ENCODE results near the gene MYO1G. TPM values are rescaled to one million over a fixed set of nuclear protein-coding genes. Genes with fewer than 3 reads are reported as not detected.

The MYO1G gene
- total RNA-seq, 2 experiments from 2014 or later: 399 to 403 TPM

DNA sequence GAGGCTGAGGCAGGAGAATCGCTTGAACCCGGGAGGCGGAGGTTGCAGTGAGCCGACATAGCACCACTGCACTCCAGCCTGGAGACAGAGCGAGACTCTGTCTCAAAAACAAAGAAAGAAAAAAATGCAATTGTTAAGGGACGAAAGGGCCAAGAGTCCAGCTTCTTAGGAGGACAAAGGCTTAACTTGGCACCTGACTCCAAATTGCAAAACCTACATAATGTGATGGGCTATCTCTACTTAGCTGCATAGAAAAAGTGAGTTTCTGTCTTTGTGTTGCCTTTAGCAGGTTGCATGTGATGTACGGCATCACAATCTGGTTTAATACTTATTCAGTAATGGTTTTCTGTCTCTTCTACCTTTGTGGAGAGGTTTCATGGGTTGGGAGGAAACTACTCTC, 8.6 kb upstream of the MYO1G start:
- peak overlapping the region; percentile 100 for H3K4me3 Mint-ChIP-seq
- H3K27me3 Mint-ChIP-seq: no peaks in the 10 kb centered on the region
- H3K27ac Mint-ChIP-seq: peak overlapping the region; percentile 100
- peaks cover 44% of the 10 kb centered on the region for H3K36me3 Mint-ChIP-seq (ENCODE audit: low read depth)
- ATAC-seq (no peak), DNase-seq (no peak)
- ChIA-PET POLR2A (interaction anchor here (0.6 to 13.1 kb wide), 6 partner anchors 8 to 139 kb away, joined by 3 to 328 read pairs (median 7); partner anchors contain the start of genes CCM2, H2AZ2, MYO1G and TBRG4), CTCF (interaction anchor here (1.1 kb wide), 1 partner anchor 9 kb away, joined by 3 read pairs; no protein-coding TSS in a partner anchor)
- intact Hi-C loops (cut with micrococcal nuclease): loop anchor here (10.0 kb wide), 1 partner anchor 133 kb away; no protein-coding TSS in a partner anchor
- H3K4me1 Mint-ChIP-seq (ENCODE audit: low read depth): peaks cover 40% of the 10 kb centered on the region
- H3K9me3 Mint-ChIP-seq: no peaks in the 10 kb centered on the region
- TF ChIP-seq, protein P1, sequence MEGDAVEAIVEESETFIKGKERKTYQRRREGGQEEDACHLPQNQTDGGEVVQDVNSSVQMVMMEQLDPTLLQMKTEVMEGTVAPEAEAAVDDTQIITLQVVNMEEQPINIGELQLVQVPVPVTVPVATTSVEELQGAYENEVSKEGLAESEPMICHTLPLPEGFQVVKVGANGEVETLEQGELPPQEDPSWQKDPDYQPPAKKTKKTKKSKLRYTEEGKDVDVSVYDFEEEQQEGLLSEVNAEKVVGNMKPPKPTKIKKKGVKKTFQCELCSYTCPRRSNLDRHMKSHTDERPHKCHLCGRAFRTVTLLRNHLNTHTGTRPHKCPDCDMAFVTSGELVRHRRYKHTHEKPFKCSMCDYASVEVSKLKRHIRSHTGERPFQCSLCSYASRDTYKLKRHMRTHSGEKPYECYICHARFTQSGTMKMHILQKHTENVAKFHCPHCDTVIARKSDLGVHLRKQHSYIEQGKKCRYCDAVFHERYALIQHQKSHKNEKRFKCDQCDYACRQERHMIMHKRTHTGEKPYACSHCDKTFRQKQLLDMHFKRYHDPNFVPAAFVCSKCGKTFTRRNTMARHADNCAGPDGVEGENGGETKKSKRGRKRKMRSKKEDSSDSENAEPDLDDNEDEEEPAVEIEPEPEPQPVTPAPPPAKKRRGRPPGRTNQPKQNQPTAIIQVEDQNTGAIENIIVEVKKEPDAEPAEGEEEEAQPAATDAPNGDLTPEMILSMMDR (IDR thresholded peaks at IDR 0.05): no peak

DNA sequence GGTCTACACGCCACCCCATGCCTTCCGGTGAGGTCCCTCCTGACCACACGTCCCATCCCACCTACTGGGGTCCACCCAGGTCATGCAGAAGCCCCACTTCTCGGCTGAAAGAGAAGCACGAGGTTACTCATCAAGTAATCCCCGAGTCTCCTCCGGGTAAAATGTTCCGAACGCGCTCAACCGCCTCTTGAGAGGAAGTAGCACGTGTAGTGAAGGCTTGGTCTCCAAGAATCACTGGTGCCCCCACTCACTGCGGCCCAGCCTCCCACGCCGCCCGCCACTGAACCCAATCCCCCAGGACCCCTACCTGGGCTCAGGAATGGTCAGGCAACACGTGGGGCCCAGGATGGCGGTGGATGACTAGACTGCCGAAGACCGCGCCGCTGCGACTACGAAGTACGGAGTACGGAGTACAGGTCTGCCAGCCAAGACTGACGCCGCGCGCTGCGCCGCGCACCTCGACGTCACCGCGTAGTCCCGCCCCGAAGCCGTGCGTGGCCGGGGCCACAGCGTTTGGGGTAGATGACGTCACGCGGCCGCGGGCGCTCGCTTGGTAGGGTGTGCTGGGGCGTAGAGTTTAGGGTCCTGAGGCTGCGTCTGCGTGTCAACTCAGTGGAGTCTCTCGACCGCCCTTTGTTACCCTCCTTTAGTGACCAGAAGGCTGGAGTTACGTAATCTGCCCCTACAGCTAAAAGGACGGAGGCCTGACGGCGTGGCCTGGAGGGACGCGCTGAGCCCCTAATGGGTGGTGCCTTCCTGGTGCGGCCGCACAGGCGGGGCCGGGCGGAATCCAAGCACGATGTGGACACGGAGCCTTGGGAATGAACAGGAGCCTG, 7.6 kb upstream of the MYO1G start:
- TF ChIP-seq, protein P1 (IDR thresholded peaks at IDR 0.05): no peak
- Mint-ChIP-seq H3K27me3 (no peaks in the 10 kb centered on the region), H3K36me3 (ENCODE audit: low read depth) (peaks cover 54% of the 10 kb centered on the region), H3K4me3 (peak overlapping the region; percentile 100), H3K4me1 (ENCODE audit: low read depth) (peaks cover 48% of the 10 kb centered on the region), H3K9me3 (no peaks in the 10 kb centered on the region), H3K27ac (peak overlapping the region; percentile 100)
- ATAC-seq: peak; percentile 91
- intact Hi-C loops (cut with micrococcal nuclease): loop anchor here (10.0 kb wide), 1 partner anchor 132 kb away; no protein-coding TSS in a partner anchor
- POLR2A ChIA-PET: interaction anchor here (0.6 to 13.1 kb wide), 14 partner anchors 12 to 189 kb away, joined by 3 to 328 read pairs (median 4); partner anchors contain the start of genes CCM2, H2AZ2, PPIA and TBRG4
- CTCF ChIA-PET: interaction anchor here (0.8 to 1.5 kb wide), 5 partner anchors 10 to 149 kb away, joined by 3 to 5 read pairs (median 3); no protein-coding TSS in a partner anchor
- peak; percentile 97 for DNase-seq

DNA sequence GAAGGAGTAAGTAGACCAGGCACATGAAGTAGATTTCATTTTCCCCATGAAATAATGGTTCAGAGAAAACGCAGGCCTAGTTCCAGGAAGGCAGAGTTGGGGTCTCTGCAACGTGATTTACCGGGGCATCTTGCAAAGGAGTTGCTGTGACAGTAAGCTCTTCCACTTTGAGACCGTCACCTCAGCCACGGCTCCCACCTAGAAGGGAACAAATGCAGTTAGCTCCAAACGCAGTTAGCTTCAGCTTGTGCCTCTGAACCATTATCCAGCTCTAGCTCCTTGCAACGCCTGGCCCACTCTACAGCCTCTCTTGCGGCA, 7.0 kb upstream of the MYO1G start:
- ChIA-PET CTCF (interaction anchor here (0.8 to 1.5 kb wide), 4 partner anchors 10 to 150 kb away, joined by 3 to 5 read pairs (median 3); no protein-coding TSS in a partner anchor), POLR2A (interaction anchor here (0.8 to 13.1 kb wide), 15 partner anchors 9 to 188 kb away, joined by 3 to 328 read pairs (median 4); partner anchors contain the start of genes CCM2, H2AZ2, PPIA and TBRG4)
- peaks cover 57% of the 10 kb centered on the region for H3K36me3 Mint-ChIP-seq (ENCODE audit: low read depth)
- peak overlapping the region; percentile 100 for H3K4me3 Mint-ChIP-seq
- peak overlapping the region; percentile 100 for H3K27ac Mint-ChIP-seq
- no peak for DNase-seq
- intact Hi-C loops (cut with micrococcal nuclease): loop anchor here (2.0 to 10.0 kb wide), 2 partner anchors 15 to 131 kb away; partner anchors contain the start of gene CCM2
- ATAC-seq: no peak
- H3K27me3 Mint-ChIP-seq: no peaks in the 10 kb centered on the region
- H3K9me3 Mint-ChIP-seq: no peaks in the 10 kb centered on the region
- TF ChIP-seq, protein P1 (IDR thresholded peaks at IDR 0.05): no peak
- peaks cover 53% of the 10 kb centered on the region for H3K4me1 Mint-ChIP-seq (ENCODE audit: low read depth)

DNA sequence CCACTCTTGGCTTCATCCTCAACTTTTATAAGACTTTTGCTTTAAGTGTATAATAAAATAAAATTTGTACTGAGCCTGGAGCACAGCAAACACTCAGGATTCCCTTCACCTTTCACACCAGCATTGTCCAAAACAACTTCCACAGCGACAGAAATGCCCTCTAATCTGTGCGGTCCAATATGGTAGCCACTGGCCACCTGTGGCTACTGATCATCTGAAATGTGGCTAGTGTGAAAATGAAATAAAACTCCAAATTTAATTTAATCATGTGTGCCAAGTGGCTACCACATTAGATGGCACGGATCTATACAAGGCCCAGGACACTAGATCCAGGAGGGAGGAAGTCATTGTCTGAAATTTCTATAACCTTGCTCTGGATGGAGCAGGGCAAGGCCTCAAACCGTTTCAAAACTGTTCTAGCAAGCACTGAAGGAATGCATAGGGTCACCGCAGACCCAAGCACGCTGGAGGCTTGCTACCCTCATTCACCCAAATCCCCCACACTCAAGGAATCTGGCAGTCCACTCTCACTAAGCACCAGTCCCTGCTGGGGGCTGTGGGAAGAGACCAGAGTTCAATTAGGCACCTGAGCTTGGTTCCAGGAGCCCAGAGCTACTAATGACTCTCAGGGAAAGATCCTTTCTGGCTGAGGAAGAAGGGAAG, 6.3 kb upstream of the MYO1G start:
- Mint-ChIP-seq H3K4me3 (peak overlapping the region; percentile 100), H3K9me3 (no peaks in the 10 kb centered on the region), H3K27ac (peak overlapping the region; percentile 100), H3K36me3 (ENCODE audit: low read depth) (peaks cover 57% of the 10 kb centered on the region), H3K4me1 (ENCODE audit: low read depth) (peaks cover 56% of the 10 kb centered on the region), H3K27me3 (no peaks in the 10 kb centered on the region)
- intact Hi-C loops (cut with micrococcal nuclease): loop anchor here (2.0 to 10.0 kb wide), 2 partner anchors 16 to 130 kb away; partner anchors contain the start of gene CCM2
- CTCF ChIA-PET: interaction anchor here (0.8 to 4.1 kb wide), 5 partner anchors 11 to 150 kb away, joined by 3 to 24 read pairs (median 3); no protein-coding TSS in a partner anchor
- POLR2A ChIA-PET: interaction anchor here (0.8 to 16.8 kb wide), 17 partner anchors 9 to 188 kb away, joined by 3 to 328 read pairs (median 4); partner anchors contain the start of genes CCM2, PPIA and TBRG4
- TF ChIP-seq, protein P1 (IDR thresholded peaks at IDR 0.05): no peak
- no peak for DNase-seq
- no peak for ATAC-seq
